Left ventricle myocardium inferior (tissue), 1 donor: ENCODE results near the gene BTN2A1. TPM values are rescaled to one million over a fixed set of nuclear protein-coding genes. Genes with fewer than 3 reads are reported as not detected.

Experiments used
- DNase-seq: peaks from one replicate; pipeline ENCODE4 v3.0.0-alpha.2; 2020
- H3K27ac ChIP-seq: fragments of 200-600 bp; replicated peaks from 2 replicates; pipeline ENCODE4 v1.8.0; 2021
- H3K27me3 ChIP-seq: fragments of 200-600 bp; 2 replicates; pipeline ENCODE4 v1.8.0; 2021; ENCODE audit warnings: low read depth
- H3K36me3 ChIP-seq: fragments of 200-600 bp; 2 replicates; pipeline ENCODE4 v1.8.0; 2021
- H3K4me1 ChIP-seq: fragments of 200-600 bp; 2 replicates; pipeline ENCODE4 v1.8.0; 2021
- H3K4me3 ChIP-seq: fragments of 200-600 bp; 2 replicates; pipeline ENCODE4 v1.8.0; 2021; ENCODE audit warnings: mild to moderate bottlenecking, moderate library complexity
- H3K9me3 ChIP-seq: fragments of 200-600 bp; replicated peaks from 2 replicates; pipeline ENCODE4 v1.8.0; 2021
- CTCF ChIP-seq: fragments of 200-600 bp; IDR thresholded peaks from 2 replicates; pipeline ENCODE4 v1.8.0; 2021; ENCODE audit warnings: antibody characterized with exemption, mild to moderate bottlenecking, borderline replicate concordance
- intact Hi-C: fragments of 100-400 bp; cut with micrococcal nuclease; formaldehyde crosslinking; loops from one replicate; pipeline ENCODE4 v1.11.0; 2022
- total RNA-seq: library from RNA; stranded (reverse); fragmentation: NEBNext Ultra II Directional; extraction: Animal tissue kit (Norgen Biotek cat#: 25700); gene quantifications from one replicate; pipeline ENCODE4 v1.2.1, GENCODE V29; 2021
- donor health status: DM: no; HTN: yes; CAD: no; lungs with severe emphysema.

Gene BTN2A1
- total RNA-seq, 1 donor from 2014 or later, result 16.0 TPM

GRCh38 chr6:26437550-26437949 is 20.2 kb upstream of the BTN2A1 start:
- intact Hi-C loops, result no loop called here
- Histone ChIP-seq H3K27me3 (no peaks in the 10 kb centered on the region), H3K36me3 (no peaks in the 10 kb centered on the region), H3K9me3 (peaks cover 13% of the 10 kb centered on the region), H3K4me1 (peaks cover 26% of the 10 kb centered on the region), H3K4me3 (no peak overlapping the region), H3K27ac (no peak overlapping the region)
- TF ChIP-seq CTCF, result no peak
- no peak for DNase-seq

- Histone ChIP-seq H3K36me3 (no peaks in the 10 kb centered on the region), H3K27ac (no peak overlapping the region), H3K4me1 (peaks cover 26% of the 10 kb centered on the region), H3K4me3 (no peak overlapping the region), H3K27me3 (no peaks in the 10 kb centered on the region), H3K9me3 (peaks cover 13% of the 10 kb centered on the region)
- intact Hi-C loops, result no loop called here
- no peak for TF ChIP-seq CTCF
- DNase-seq, result no peak
These were observed 19.8 kb upstream of the BTN2A1 start for GRCh38 chr6:26438000-26438399.

DNA sequence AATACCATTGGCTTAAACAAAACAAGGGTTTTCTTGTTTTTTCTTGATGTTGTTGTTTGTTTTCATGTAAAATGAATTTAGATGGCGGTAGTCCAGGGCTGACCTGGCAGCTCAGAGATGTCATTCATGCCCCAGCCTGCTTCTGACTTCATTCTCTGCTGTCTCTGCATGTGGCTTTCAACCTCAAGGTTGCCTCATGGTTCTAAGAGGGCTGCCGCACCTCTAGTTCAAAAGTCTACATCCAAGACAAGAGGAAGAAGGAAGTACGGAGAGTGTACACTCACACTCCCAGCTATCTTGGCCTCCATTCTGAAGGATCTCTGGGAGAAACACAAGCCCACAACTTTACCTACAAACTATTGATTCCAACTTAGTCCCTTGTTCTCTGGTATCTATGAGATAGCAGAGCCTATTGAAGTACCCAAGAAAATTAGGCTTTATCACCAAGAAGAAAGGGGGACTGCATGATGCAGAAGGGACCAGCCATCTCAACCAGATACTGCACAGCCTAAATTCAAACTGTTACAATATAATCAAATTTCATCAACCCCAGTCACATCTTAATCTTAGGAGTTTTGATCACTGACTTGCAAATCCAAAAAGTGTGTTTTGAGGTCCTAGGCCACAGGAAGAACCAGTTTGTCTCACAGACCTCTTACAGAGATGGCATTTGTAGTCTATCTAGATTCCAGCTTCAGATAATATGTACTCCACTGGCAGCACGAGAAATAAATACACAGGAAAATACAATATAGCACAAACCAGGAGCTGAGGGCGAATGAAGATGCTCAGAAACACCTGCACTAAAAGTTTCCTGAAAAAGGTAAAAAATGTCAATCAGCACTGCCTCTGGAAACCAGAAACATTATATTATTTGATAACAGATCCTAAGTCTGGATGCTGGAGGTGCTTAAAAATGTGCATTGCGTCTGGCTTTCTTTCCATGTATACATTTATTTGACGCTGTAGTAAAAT is 18.3 kb upstream of the BTN2A1 start:
- H3K4me3 ChIP-seq, result peak overlapping the region; percentile 66
- intact Hi-C loops, result no loop called here
- H3K27me3 ChIP-seq, result no peaks in the 10 kb centered on the region
- H3K4me1 ChIP-seq, result peaks cover 26% of the 10 kb centered on the region
- H3K27ac ChIP-seq, result peak overlapping the region; percentile 86
- DNase-seq, result no peak
- no peak for TF ChIP-seq CTCF
- peaks cover under 1% of the 10 kb centered on the region for H3K9me3 ChIP-seq
- peaks cover 3% of the 10 kb centered on the region for H3K36me3 ChIP-seq

DNA sequence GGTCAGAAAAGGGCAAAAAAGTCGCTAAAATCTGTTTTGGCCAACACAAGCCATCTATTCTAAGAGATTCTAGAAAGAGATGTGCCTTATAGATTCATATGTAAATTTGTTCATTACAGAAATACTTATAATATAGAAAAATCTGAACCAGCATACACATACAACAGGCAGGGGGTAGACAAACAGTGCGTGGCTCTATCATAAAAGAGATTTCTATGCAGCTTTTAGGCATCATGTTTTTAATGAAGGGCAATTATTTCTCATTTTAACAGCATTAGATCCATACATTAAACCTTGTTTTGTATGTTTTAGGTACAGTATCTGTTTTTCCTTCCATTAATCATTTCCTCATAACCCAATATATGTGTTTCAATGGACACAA is 16.8 kb upstream of the BTN2A1 start:
- H3K36me3 ChIP-seq, result peaks cover 9% of the 10 kb centered on the region

DNA sequence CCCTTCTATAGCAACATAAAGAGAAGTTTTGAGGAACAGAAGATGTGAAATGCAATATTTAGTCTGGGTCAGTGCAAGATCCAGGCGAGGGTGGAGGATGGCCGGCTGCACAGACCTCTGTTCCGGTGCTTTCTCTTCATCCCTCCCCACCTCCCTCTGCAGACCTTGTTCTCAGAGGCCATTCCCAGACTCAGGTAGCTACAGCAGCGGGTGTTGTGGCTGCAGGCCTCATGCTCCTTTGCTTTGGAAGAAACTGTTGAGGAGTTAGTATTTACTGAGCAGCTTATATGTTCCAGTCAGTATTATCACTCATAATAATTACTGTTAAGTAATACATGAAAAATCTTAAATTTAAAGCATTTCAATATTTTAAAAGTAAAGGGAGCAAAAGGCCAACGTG is 15.8 kb upstream of the BTN2A1 start:
- H3K27ac ChIP-seq, result no peak overlapping the region

More for the DNA sequence above, 16.8 kb upstream of the BTN2A1 start:
- TF ChIP-seq CTCF, result no peak
- Histone ChIP-seq H3K27me3 (no peaks in the 10 kb centered on the region), H3K4me3 (peak overlapping the region; percentile 66), H3K27ac (peak overlapping the region; percentile 86), H3K4me1 (peaks cover 38% of the 10 kb centered on the region), H3K9me3 (no peaks in the 10 kb centered on the region)
- intact Hi-C loops, result no loop called here
- no peak for DNase-seq

More for the DNA sequence above, 15.8 kb upstream of the BTN2A1 start:
- intact Hi-C loops, result no loop called here
- no peak for TF ChIP-seq CTCF
- H3K4me3 ChIP-seq, result peak overlapping the region; percentile 66
- H3K4me1 ChIP-seq, result peaks cover 38% of the 10 kb centered on the region
- no peak for DNase-seq
- no peaks in the 10 kb centered on the region for H3K9me3 ChIP-seq
- peaks cover 9% of the 10 kb centered on the region for H3K36me3 ChIP-seq
- H3K27me3 ChIP-seq, result no peaks in the 10 kb centered on the region
